WTC11 (cell line): ENCODE results near the gene FAM13B. TPM values are rescaled to one million over a fixed set of nuclear protein-coding genes. Genes with fewer than 3 reads are reported as not detected.

ENCODE experiments used
- AFF4 ChIP-seq: sonication (generic); formaldehyde crosslinking; IDR thresholded peaks from 2 replicates; pipeline ENCODE4 v1.8.1; 2023; ENCODE audit warnings: mild to moderate bottlenecking, missing genetic modification reagents, borderline replicate concordance
- AR ChIP-seq: fragments of 250-450 bp; sonication (Bioruptor Pico); IDR thresholded peaks from 2 replicates; pipeline ENCODE4 v1.9.0; 2021; ENCODE audit warnings: mild to moderate bottlenecking
- ATF1 ChIP-seq: sonication (generic); formaldehyde crosslinking; IDR thresholded peaks from 2 replicates; pipeline ENCODE4 v1.8.1; 2023; ENCODE audit warnings: mild to moderate bottlenecking, moderate library complexity, missing genetic modification reagents
- ATF3 ChIP-seq: sonication (generic); formaldehyde crosslinking; conservative IDR thresholded peaks from 2 replicates; pipeline ENCODE4 v1.8.1; 2022; ENCODE audit warnings: mild to moderate bottlenecking, missing genetic modification reagents
- CBFB ChIP-seq: sonication (generic); formaldehyde crosslinking; IDR thresholded peaks from 2 replicates; pipeline ENCODE4 v1.8.1; 2022; ENCODE audit warnings: mild to moderate bottlenecking, low read depth, missing genetic modification reagents
- E2F5 ChIP-seq: sonication (generic); formaldehyde crosslinking; IDR thresholded peaks from 2 replicates; pipeline ENCODE4 v1.8.1; 2022; ENCODE audit warnings: mild to moderate bottlenecking, moderate library complexity, missing genetic modification reagents
- ELF4 ChIP-seq: sonication (generic); formaldehyde crosslinking; IDR thresholded peaks from 2 replicates; pipeline ENCODE4 v1.8.1; 2022; ENCODE audit warnings: low read depth, mild to moderate bottlenecking, moderate library complexity, missing genetic modification reagents
- ERG ChIP-seq: fragments of 250-450 bp; sonication (Bioruptor Pico); IDR thresholded peaks from 2 replicates; pipeline ENCODE4 v1.8.0; 2021; ENCODE audit warnings: mild to moderate bottlenecking
- ETV6 ChIP-seq: sonication (generic); formaldehyde crosslinking; IDR thresholded peaks from 2 replicates; pipeline ENCODE4 v1.8.1; 2022; ENCODE audit warnings: mild to moderate bottlenecking, missing genetic modification reagents
- FOXJ3 ChIP-seq: sonication (generic); formaldehyde crosslinking; IDR thresholded peaks from 2 replicates; pipeline ENCODE4 v1.9.0; 2021; ENCODE audit warnings: missing genetic modification reagents, mild to moderate bottlenecking, borderline replicate concordance
- FOXP1 ChIP-seq: sonication (generic); formaldehyde crosslinking; IDR thresholded peaks from 2 replicates; pipeline ENCODE4 v1.8.0; 2022; ENCODE audit warnings: missing genetic modification reagents, mild to moderate bottlenecking, moderate library complexity, borderline replicate concordance
- IRF1 ChIP-seq: sonication (generic); formaldehyde crosslinking; IDR thresholded peaks from 2 replicates; pipeline ENCODE4 v1.8.0; 2023; ENCODE audit warnings: missing genetic modification reagents
- IRF2 ChIP-seq: sonication (generic); formaldehyde crosslinking; IDR thresholded peaks from 2 replicates; pipeline ENCODE4 v1.8.0; 2022; ENCODE audit warnings: low read depth, missing genetic modification reagents, borderline replicate concordance
- JAZF1 ChIP-seq: fragments of 250-450 bp; sonication (Bioruptor Pico); IDR thresholded peaks from 2 replicates; pipeline ENCODE4 v1.9.0; 2021; ENCODE audit warnings: moderate library complexity, mild to moderate bottlenecking, inconsistent platforms
- MLX ChIP-seq: sonication (generic); formaldehyde crosslinking; IDR thresholded peaks from 2 replicates; pipeline ENCODE4 v1.8.1; 2023; ENCODE audit warnings: mild to moderate bottlenecking, missing genetic modification reagents, moderate library complexity
- OVOL2 ChIP-seq: fragments of 250-450 bp; sonication (Bioruptor Pico); IDR thresholded peaks from 2 replicates; pipeline ENCODE4 v1.9.0; 2021; ENCODE audit warnings: mild to moderate bottlenecking, borderline replicate concordance
- PREB ChIP-seq: sonication (generic); formaldehyde crosslinking; IDR thresholded peaks from 2 replicates; pipeline ENCODE4 v1.8.1; 2022; ENCODE audit warnings: mild to moderate bottlenecking, missing genetic modification reagents, moderate library complexity, borderline replicate concordance
- SOX15 ChIP-seq: fragments of 250-450 bp; sonication (Bioruptor Pico); IDR thresholded peaks from 2 replicates; pipeline ENCODE4 v1.9.0; 2021; ENCODE audit warnings: mild to moderate bottlenecking
- USF2 ChIP-seq: sonication (generic); formaldehyde crosslinking; IDR thresholded peaks from 2 replicates; pipeline ENCODE4 v1.8.1; 2023; ENCODE audit warnings: mild to moderate bottlenecking, missing genetic modification reagents, moderate library complexity
- ZBTB21 ChIP-seq: sonication (generic); formaldehyde crosslinking; IDR thresholded peaks from 2 replicates; pipeline ENCODE4 v1.8.1; 2023; ENCODE audit warnings: mild to moderate bottlenecking, missing genetic modification reagents, borderline replicate concordance
- ZNF138 ChIP-seq: sonication (generic); formaldehyde crosslinking; conservative IDR thresholded peaks from 2 replicates; pipeline ENCODE4 v1.8.1; 2022; ENCODE audit warnings: mild to moderate bottlenecking, moderate library complexity, missing genetic modification reagents
- ZNF232 ChIP-seq: sonication (generic); formaldehyde crosslinking; IDR thresholded peaks from 2 replicates; pipeline ENCODE4 v1.8.0; 2022; ENCODE audit warnings: mild to moderate bottlenecking, missing genetic modification reagents
- ZSCAN18 ChIP-seq: fragments of 250-450 bp; sonication (Bioruptor Pico); IDR thresholded peaks from 2 replicates; pipeline ENCODE4 v2.1.2; 2022; ENCODE audit warnings: mild to moderate bottlenecking, moderate library complexity
- total RNA-seq: library from RNA; stranded (reverse); gene quantifications from 3 replicates; pipeline ENCODE4 v1.2.3, GENCODE V29; 2021

The FAM13B gene
- total RNA-seq, 1 experiment from 2014 or later: 15.6 TPM

GRCh38 chr5:138032572-138033385 lies at the start of gene FAM13B (continued):
- TF ChIP-seq AR (CRISPR knock-in tag): no peak
- no peak for TF ChIP-seq FOXJ3 (CRISPR knock-in tag)
- no peak for TF ChIP-seq SOX15 (CRISPR knock-in tag)
- 0 out of 2 replicates have a peak, but pooled peaks have one; percentile 21 for TF ChIP-seq PREB (CRISPR knock-in tag)
- no peak for TF ChIP-seq ZBTB21 (CRISPR knock-in tag)
- TF ChIP-seq JAZF1: no peak
- TF ChIP-seq CBFB (CRISPR knock-in tag): peak; percentile 93; the same call in 1 of the 2 replicates
- no peak for TF ChIP-seq ZNF232 (CRISPR knock-in tag)
- no peak for TF ChIP-seq IRF2 (CRISPR knock-in tag)
- TF ChIP-seq ELF4 (CRISPR knock-in tag): no peak
- no peak; the same call in 1 of the 2 replicates for TF ChIP-seq FOXP1 (CRISPR knock-in tag)
- no peak for TF ChIP-seq ATF3
- no peak for TF ChIP-seq USF2
- peak; percentile 90 for TF ChIP-seq ATF1 (CRISPR knock-in tag)
- no peak for TF ChIP-seq ZSCAN18
- no peak for TF ChIP-seq IRF1 (CRISPR knock-in tag)
- TF ChIP-seq E2F5 (CRISPR knock-in tag): peak; percentile 86; the same call in 1 of the 2 replicates
- no peak for TF ChIP-seq MLX (CRISPR knock-in tag)
- no peak for TF ChIP-seq OVOL2 (CRISPR knock-in tag)
- TF ChIP-seq ERG (CRISPR knock-in tag): no peak
- no peak for TF ChIP-seq ZNF138 (CRISPR knock-in tag)
- no peak for TF ChIP-seq AFF4 (CRISPR knock-in tag)
- TF ChIP-seq ETV6 (CRISPR knock-in tag): 0 out of 2 replicates have a peak, but pooled peaks have one; percentile 1
